ENCODE results near the gene FOXB1.

FOXB1 gene

DNA sequence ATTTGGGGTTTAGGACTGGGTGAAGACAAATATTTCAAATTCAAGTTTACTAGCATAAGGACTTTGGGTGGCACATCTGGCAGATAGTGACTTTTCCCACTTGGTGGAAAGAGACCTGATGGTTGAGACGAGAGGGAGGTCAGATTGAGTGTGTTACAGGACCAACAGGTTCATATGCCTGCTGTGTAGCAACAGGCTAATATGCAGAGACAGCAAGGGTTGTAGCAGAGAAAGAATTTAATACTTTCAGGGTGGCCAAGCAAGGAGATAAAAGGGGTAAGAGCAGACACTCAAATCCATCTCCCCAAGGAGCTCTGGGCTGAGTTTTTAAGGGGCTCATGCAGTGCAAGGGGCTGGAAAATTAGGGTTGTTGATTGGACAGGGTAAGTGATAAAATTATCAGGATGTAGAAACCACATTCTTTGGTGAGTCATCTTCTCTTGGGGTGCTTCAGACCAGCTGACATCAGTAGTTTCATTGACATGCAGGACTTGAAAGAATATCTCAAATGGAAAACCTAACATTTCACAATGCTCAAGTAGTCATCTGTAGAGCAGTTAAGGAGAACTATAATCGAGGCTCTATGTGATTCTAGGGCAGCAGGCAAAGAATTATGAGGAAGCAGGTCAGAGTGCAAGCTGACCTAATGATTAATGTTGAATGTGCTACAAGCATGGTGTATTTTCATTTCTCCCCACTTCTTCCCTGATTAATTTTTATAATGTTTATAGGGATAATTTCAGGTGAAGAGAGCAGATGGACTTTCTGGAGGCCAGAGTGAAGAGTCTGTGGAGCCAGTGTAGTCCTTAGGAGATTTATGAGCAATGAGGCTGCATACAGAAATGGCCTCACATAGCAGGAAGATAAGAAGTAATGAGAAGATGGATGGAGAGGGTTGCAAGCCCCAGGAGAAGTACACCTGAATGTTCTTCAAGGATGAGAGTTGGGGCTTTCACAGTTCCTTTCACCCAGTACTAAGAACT lies 13.7 kb downstream of the FOXB1 start:
- TF ChIP-seq, protein P1, sequence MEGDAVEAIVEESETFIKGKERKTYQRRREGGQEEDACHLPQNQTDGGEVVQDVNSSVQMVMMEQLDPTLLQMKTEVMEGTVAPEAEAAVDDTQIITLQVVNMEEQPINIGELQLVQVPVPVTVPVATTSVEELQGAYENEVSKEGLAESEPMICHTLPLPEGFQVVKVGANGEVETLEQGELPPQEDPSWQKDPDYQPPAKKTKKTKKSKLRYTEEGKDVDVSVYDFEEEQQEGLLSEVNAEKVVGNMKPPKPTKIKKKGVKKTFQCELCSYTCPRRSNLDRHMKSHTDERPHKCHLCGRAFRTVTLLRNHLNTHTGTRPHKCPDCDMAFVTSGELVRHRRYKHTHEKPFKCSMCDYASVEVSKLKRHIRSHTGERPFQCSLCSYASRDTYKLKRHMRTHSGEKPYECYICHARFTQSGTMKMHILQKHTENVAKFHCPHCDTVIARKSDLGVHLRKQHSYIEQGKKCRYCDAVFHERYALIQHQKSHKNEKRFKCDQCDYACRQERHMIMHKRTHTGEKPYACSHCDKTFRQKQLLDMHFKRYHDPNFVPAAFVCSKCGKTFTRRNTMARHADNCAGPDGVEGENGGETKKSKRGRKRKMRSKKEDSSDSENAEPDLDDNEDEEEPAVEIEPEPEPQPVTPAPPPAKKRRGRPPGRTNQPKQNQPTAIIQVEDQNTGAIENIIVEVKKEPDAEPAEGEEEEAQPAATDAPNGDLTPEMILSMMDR (IDR thresholded peaks at IDR 0.05; ENCODE audit: low read depth, low read length, missing control alignments), result no peak
- no peak for DNase-seq (ENCODE audit: extremely low read depth, low read depth)
- no peak overlapping the region for H3K4me3 ChIP-seq (replicated peaks; ENCODE audit: low read depth, low read length)

DNA sequence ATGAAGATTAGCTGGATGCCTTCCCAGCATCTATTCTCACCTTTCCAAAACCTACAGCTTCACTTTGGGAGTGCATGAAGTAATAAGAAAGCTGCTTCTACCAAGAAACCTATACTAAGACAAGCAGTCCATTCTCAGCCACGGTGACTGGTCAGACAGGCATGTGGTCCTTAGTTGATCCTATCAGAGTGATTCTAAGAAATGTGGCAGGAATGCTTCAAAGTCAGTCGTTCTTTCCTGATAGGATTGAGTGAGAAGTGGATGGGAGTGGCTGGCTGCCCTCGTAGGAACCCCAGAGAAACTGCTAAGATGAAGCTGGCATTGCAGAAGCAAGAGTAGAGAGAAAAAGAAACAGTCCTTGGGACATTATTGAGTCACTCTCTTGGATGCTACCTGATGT lies 16.6 kb downstream of the FOXB1 start:
- no peak overlapping the region for H3K4me3 ChIP-seq (replicated peaks; ENCODE audit: low read depth, low read length)
- TF ChIP-seq, protein P1 (IDR thresholded peaks at IDR 0.05; ENCODE audit: low read depth, low read length, missing control alignments), result no peak
- DNase-seq (ENCODE audit: extremely low read depth, low read depth), result no peak

DNA sequence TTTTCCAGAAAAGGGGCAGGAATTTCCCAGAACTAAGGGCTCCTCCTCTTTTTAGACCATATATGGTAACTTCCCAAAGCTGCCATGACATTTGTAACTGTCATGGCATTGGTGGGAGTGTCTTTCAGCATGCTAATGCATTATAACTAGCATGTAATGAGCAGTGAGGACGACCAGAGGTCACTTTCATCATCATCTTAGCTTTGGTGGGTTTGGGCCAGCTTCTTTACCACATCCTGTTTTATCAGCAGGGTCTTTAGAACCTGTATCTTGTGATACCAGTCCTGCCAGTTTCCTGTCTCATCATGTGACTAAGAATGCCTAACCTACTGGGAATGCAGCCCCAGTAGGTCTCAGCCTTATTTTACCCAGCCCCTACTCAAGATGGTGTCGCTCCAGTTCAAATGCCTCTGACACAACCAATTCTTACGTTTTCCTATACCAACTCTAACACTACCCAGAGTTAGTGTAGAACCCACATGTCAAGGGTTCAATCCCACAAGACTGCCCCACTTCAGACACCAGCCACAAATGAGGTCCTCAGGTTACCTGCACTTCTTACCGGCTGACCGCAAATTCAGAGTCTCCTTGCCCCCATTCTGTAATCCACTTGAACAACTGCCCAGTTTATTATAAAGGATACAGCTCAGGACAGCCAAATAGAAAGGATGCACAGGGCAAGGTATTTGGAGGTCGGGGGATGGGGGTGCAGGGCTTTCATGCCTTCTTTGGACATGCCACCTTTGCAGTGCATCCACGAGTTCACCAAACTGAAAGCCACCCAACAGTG lies 17.7 kb downstream of the FOXB1 start:
- no peak overlapping the region for H3K4me3 ChIP-seq (replicated peaks; ENCODE audit: low read depth, low read length)
- DNase-seq (ENCODE audit: extremely low read depth, low read depth), result no peak
- TF ChIP-seq, protein P1 (IDR thresholded peaks at IDR 0.05; ENCODE audit: low read depth, low read length, missing control alignments), result no peak

DNA sequence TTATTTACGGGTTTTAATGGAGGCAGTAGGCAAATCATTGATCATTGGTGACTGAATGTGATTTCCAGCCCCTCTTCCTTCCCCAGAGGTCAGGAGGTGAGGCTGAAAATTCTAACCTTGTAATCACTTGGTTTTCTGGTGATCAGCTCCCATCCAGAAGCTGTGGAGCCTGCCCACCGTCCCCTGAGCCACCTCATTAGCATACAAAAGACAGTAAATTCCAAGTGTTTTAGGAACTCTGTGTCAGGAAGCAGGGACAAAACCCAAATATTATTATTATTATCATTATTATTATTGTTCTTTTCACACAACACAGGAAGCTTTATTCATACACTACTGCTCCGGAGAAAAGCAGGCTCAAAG lies 18.2 kb downstream of the FOXB1 start:
- TF ChIP-seq, protein P1 (IDR thresholded peaks at IDR 0.05; ENCODE audit: low read depth, low read length, missing control alignments), result no peak
- DNase-seq (ENCODE audit: extremely low read depth, low read depth), result no peak
- H3K4me3 ChIP-seq (replicated peaks; ENCODE audit: low read depth, low read length), result no peak overlapping the region

DNA sequence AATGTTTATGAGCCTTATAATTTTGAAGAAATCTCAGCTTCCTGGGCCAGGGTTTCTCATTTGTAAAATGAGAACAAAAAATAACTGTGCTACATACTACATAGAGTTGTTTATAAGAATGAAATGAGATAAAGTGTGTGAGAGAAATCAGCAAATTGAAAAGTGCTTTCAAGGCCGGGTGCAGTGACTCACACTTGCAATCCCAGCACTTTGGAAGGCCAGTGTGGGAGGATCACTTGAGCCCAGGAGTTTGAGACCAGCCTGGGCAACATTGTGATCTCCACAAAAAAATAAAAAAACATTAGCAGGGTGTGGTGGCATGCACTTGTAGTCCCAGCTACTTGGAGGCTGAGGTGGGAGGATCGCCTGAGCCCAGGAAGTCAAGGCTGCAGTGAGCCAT lies 22.4 kb downstream of the FOXB1 start:
- TF ChIP-seq, protein P1 (IDR thresholded peaks at IDR 0.05; ENCODE audit: low read depth, low read length, missing control alignments), result no peak
- H3K4me3 ChIP-seq (replicated peaks; ENCODE audit: low read depth, low read length), result no peak overlapping the region
- no peak for DNase-seq (ENCODE audit: extremely low read depth, low read depth)

DNA sequence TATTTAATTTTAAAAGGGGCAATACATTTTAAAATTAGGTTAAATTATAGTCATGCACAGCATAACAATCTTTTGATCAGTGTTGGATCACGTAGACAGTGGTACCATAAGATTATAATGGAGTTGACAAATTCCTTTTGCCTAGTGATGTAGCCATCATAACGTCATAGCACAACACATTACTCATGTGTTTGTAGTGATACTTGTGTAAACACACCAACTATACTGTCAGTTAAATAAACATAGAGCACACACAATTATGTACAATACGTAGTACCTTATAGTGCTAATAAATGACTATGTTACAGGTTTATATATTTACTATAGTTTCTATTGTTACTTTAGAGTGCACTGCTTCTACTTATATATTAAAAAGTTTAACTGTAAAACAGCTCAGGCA lies 31.2 kb downstream of the FOXB1 start:
- no peak for DNase-seq (ENCODE audit: extremely low read depth, low read depth)
- no peak overlapping the region for H3K4me3 ChIP-seq (replicated peaks; ENCODE audit: low read depth, low read length)
- TF ChIP-seq, protein P1 (IDR thresholded peaks at IDR 0.05; ENCODE audit: low read depth, low read length, missing control alignments), result no peak

Data from HFF-Myc (cell line).